ENCODE measurements around the gene AMDHD1.

The AMDHD1 gene

DNA sequence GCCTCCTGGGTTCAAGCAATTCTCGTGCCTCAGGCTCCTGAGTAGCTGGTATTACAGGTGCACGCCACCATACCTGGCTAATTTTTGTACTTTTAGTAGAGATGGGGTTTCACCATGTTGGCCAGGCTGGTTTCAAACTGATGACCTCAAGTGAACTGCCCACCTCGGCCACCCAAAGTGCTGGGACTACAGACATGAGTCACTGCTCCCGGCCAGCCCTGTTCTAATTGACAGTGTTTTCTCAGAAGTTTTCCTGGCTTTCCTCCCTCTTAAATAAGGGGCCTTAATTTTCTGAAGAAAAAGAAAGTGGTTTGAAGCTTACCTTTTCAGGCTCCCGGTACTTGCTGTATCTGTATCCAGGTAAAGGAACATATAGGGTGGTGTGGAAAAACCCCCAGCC lies 51.3 kb downstream of the AMDHD1 start:
- DNase-seq (ENCODE audit: low spot score): no peak
- TF ChIP-seq, protein P1, sequence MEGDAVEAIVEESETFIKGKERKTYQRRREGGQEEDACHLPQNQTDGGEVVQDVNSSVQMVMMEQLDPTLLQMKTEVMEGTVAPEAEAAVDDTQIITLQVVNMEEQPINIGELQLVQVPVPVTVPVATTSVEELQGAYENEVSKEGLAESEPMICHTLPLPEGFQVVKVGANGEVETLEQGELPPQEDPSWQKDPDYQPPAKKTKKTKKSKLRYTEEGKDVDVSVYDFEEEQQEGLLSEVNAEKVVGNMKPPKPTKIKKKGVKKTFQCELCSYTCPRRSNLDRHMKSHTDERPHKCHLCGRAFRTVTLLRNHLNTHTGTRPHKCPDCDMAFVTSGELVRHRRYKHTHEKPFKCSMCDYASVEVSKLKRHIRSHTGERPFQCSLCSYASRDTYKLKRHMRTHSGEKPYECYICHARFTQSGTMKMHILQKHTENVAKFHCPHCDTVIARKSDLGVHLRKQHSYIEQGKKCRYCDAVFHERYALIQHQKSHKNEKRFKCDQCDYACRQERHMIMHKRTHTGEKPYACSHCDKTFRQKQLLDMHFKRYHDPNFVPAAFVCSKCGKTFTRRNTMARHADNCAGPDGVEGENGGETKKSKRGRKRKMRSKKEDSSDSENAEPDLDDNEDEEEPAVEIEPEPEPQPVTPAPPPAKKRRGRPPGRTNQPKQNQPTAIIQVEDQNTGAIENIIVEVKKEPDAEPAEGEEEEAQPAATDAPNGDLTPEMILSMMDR (IDR thresholded peaks at IDR 0.05): no peak
- Histone ChIP-seq H3K27ac (no peak overlapping the region), H3K4me3 (no peak overlapping the region)

DNA sequence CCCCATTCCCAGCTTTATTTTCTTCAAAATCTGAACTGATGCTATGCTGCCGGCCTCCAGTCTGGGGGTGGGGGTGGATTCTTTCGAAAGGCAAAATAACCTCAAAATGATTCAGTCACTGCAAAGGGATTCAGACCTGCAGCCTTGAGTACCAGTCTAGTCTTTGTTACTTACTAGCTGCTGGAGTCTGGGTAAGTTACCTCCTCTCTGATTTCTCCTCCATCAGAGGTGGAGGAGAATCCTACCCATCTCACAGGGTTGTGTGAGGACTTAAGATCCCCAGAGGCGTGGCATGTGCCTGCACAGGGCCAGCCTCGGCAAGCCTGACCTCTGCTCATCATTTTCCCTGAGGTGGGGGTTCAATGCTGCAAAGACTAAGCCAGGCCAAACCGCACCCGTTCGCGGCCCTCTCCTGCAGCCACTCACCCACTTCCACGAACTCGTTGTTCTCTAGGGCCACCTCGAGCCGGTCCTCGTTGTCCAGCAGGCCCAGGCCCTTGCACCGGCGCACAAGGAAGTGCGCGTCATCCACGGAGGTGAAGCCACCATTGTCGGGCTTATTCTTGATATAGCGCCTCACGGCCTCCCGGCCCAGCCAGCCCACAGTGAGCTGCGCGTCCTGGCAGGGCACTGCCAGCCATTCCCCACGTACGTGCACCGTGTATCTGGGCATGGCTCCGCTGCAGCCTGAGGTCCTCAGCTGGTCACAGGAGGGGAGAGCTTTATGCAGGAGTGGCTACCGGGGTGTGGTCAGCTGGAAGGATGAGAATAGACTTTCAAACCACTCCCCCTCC lies 52.3 kb downstream of the AMDHD1 start:
- Histone ChIP-seq H3K4me3 (no peak overlapping the region), H3K27ac (no peak overlapping the region)
- TF ChIP-seq, protein P1 (IDR thresholded peaks at IDR 0.05): no peak
- DNase-seq (ENCODE audit: low spot score): no peak

DNA sequence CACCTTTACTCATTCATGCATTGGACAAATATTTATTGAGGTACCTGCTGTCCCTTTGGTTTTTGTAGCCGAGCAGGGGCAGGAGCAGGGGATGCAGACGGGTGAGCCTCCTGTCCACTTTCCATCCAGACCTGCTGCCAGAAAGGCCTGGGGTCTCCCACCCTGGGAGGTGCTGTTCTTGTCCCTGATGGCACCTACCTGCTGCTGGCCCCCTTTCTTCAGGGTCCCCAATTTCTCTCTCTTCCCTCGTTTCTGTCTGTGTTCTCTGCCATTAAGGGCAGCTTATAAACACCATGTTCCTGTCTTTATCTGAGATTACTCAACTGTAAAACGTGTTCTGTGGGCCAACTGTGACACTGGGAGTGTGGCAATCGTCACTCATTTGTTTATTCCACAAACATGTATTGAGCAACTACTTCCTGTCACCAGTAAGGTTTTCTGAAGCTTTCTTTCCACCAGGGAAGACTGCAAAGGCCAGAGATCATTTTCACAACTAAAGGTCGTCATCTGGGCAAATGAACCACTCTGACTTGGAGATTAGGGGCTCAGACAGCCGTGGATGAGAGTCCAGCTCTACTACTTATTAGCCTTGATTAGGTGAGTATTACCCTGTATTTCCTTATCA lies 53.0 kb downstream of the AMDHD1 start, which contains the start of gene HAL:
Gene HAL, minus strand, starts transcription at position 311 of the 625 bp plus-strand sequence. CDS start 434 bp downstream, outside the sequence.
- no peak for DNase-seq (ENCODE audit: low spot score)
- H3K4me3 ChIP-seq: no peak within 1 kb of the TSS
- H3K27ac ChIP-seq: no peak within 1 kb of the TSS
- TF ChIP-seq, protein P1 (IDR thresholded peaks at IDR 0.05): no peak

DNA sequence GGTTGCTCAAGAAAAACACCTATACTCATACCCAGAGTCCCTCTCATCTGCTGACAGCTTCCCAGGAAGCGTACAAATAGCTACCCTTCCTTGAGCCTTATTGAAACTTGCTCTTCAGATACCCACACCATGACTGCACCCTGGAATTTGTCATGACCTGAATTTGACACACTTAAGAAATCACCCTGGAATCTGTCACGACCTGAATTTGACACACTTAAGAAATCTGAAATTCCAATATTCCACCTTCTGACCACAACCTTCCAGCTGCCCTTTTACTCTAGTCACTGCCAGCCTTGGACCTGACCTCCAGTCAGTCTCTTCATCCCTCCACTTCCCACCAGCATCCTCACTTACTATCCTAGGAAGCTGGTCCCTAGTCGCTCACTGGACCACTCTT lies 54.1 kb downstream of the AMDHD1 start:
- no peak for DNase-seq (ENCODE audit: low spot score)
- H3K4me3 ChIP-seq: no peak overlapping the region
- TF ChIP-seq, protein P1 (IDR thresholded peaks at IDR 0.05): no peak
- no peak overlapping the region for H3K27ac ChIP-seq

DNA sequence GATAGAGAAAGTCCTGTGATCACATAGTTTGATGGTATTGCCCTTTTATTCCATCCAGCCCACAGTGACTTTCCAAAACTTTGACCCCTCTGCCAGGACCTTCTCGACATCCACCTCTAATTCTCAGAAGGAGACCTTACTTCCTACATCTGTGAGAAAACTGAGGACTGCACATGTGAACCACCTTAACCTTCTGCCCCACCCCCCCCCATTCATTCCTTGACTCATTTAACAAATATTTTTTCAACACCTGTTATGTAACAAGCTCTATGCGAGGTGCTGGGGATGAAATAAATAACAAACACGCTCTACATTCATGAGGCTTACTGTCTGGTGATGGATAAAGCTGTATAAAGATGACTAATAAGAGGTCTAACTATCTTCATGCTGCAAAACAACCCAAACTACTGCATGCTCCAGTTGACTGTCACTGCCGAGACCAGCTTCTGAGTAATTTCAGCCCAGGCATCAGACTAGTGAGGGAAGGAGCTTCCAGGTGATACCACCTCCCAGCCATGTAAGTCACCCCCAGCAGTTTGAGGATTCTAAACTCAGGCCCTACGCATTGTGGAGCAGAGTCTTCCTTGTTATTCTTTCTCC lies 54.9 kb downstream of the AMDHD1 start:
- DNase-seq (ENCODE audit: low spot score): no peak
- TF ChIP-seq, protein P1 (IDR thresholded peaks at IDR 0.05): no peak
- no peak overlapping the region for H3K27ac ChIP-seq
- no peak overlapping the region for H3K4me3 ChIP-seq

DNA sequence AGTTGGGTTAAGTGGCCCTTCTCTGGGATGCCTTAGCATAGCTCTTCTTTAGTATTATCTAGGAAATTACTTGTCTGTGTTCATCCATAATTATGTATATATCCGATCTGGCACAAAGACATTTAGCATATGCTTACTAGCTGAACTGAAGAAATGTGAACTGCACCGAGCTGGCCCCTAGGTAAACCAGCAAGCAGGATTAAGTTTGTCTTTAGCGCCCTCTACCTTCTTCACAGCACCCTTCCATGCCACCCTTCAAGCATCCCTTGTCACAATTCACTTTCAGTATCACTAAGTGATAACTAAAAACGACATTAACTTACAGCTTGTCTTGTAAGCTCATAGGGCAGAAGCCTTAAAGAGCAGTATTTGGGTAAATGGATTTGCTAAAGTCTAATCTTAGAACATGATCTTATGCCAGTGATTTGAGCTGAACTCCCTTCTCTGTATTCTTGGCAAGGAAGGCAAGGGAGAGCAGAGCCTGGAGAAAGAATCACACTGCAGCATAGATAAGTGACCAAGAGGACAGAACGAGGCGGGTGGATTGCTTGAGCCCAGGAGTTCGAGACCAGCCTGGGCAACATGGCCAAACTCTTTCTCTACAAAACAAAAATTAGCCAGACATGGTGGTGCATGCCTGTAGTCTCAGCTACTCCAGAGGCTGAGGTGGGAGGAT lies 55.6 kb downstream of the AMDHD1 start:
- H3K27ac ChIP-seq: peak overlapping the region in 1 of 2 donors; percentile 28
- DNase-seq (ENCODE audit: low spot score): no peak
- no peak overlapping the region for H3K4me3 ChIP-seq
- TF ChIP-seq, protein P1 (IDR thresholded peaks at IDR 0.05): no peak

Measured in coronary artery (tissue), 2 donors.